Measurements from ENCODE around the gene CD34. TPM values are rescaled to one million over a fixed set of nuclear protein-coding genes. Genes with fewer than 3 reads are reported as not detected.

The CD34 gene
- total RNA-seq, 1 experiment from 2014 or later: 0.04 TPM

- H3K79me2 ChIP-seq (ENCODE audit: low read length): no peaks in the 10 kb centered on the region
- H4K20me1 ChIP-seq (ENCODE audit: insufficient read depth, low read depth, low read length): no peaks in the 10 kb centered on the region
- H2AFZ ChIP-seq (ENCODE audit: low read length): no peak overlapping the region
- H3K4me1 ChIP-seq (ENCODE audit: low read length): no peaks in the 10 kb centered on the region
- H3K9me2 ChIP-seq (replicated peaks; ENCODE audit: insufficient read depth, low read length): no peaks in the 10 kb centered on the region
- no peak overlapping the region for H3K4me2 ChIP-seq (ENCODE audit: low read depth, low read length, poor library complexity, severe bottlenecking)
- H3K4me3 ChIP-seq (ENCODE audit: low read length): no peak overlapping the region
- H3K36me3 ChIP-seq (ENCODE audit: insufficient read depth, low read length): no peaks in the 10 kb centered on the region
- no peak overlapping the region for H3K9ac ChIP-seq (ENCODE audit: low read length)
- no peaks in the 10 kb centered on the region for H3K27me3 ChIP-seq (ENCODE audit: low read length)
- no peak for DNase-seq
- H3K27ac ChIP-seq (ENCODE audit: low read length): no peak overlapping the region
- no peaks in the 10 kb centered on the region for H3K9me3 ChIP-seq (ENCODE audit: low read length)
Measured at GRCh38 chr1:207923121-207923520, 12.2 kb upstream of the CD34 start.

- Histone ChIP-seq H3K36me3 (ENCODE audit: insufficient read depth, low read length) (no peaks in the 10 kb centered on the region), H3K27me3 (ENCODE audit: low read length) (no peaks in the 10 kb centered on the region), H3K4me2 (ENCODE audit: low read depth, low read length, poor library complexity, severe bottlenecking) (no peak overlapping the region), H3K79me2 (ENCODE audit: low read length) (no peaks in the 10 kb centered on the region), H3K4me3 (ENCODE audit: low read length) (no peak overlapping the region), H3K27ac (ENCODE audit: low read length) (no peak overlapping the region), H3K9ac (ENCODE audit: low read length) (no peak overlapping the region), H3K9me2 (replicated peaks; ENCODE audit: insufficient read depth, low read length) (no peaks in the 10 kb centered on the region), H3K9me3 (ENCODE audit: low read length) (no peaks in the 10 kb centered on the region), H4K20me1 (ENCODE audit: insufficient read depth, low read depth, low read length) (no peaks in the 10 kb centered on the region), H2AFZ (ENCODE audit: low read length) (no peak overlapping the region), H3K4me1 (ENCODE audit: low read length) (no peaks in the 10 kb centered on the region)
- no peak for DNase-seq
Measured at GRCh38 chr1:207922554-207922953, 11.6 kb upstream of the CD34 start.

GRCh38 chr1:207921321-207921720 is 10.4 kb upstream of the CD34 start:
- no peak overlapping the region for H3K4me2 ChIP-seq (ENCODE audit: low read depth, low read length, poor library complexity, severe bottlenecking)
- H3K9me3 ChIP-seq (ENCODE audit: low read length): no peaks in the 10 kb centered on the region
- H3K4me3 ChIP-seq (ENCODE audit: low read length): no peak overlapping the region
- H3K9ac ChIP-seq (ENCODE audit: low read length): no peak overlapping the region
- H3K79me2 ChIP-seq (ENCODE audit: low read length): no peaks in the 10 kb centered on the region
- no peaks in the 10 kb centered on the region for H3K9me2 ChIP-seq (replicated peaks; ENCODE audit: insufficient read depth, low read length)
- no peaks in the 10 kb centered on the region for H3K27me3 ChIP-seq (ENCODE audit: low read length)
- H4K20me1 ChIP-seq (ENCODE audit: insufficient read depth, low read depth, low read length): no peaks in the 10 kb centered on the region
- no peaks in the 10 kb centered on the region for H3K4me1 ChIP-seq (ENCODE audit: low read length)
- H2AFZ ChIP-seq (ENCODE audit: low read length): no peak overlapping the region
- no peak overlapping the region for H3K27ac ChIP-seq (ENCODE audit: low read length)
- DNase-seq: no peak
- H3K36me3 ChIP-seq (ENCODE audit: insufficient read depth, low read length): no peaks in the 10 kb centered on the region

- H3K9me2 ChIP-seq (replicated peaks; ENCODE audit: insufficient read depth, low read length): no peaks in the 10 kb centered on the region
Measured at GRCh38 chr1:207920444-207921021, 9.6 kb upstream of the CD34 start.

GRCh38 chr1:207919523-207920170 is 8.7 kb upstream of the CD34 start:
- no peak overlapping the region for H3K27ac ChIP-seq (ENCODE audit: low read length)
- H3K27me3 ChIP-seq (ENCODE audit: low read length): no peaks in the 10 kb centered on the region
- H3K4me2 ChIP-seq (ENCODE audit: low read depth, low read length, poor library complexity, severe bottlenecking): no peak overlapping the region
- no peak overlapping the region for H3K4me3 ChIP-seq (ENCODE audit: low read length)
- H3K36me3 ChIP-seq (ENCODE audit: insufficient read depth, low read length): no peaks in the 10 kb centered on the region
- no peak overlapping the region for H3K9ac ChIP-seq (ENCODE audit: low read length)
- H4K20me1 ChIP-seq (ENCODE audit: insufficient read depth, low read depth, low read length): no peaks in the 10 kb centered on the region
- no peaks in the 10 kb centered on the region for H3K9me2 ChIP-seq (replicated peaks; ENCODE audit: insufficient read depth, low read length)
- no peaks in the 10 kb centered on the region for H3K9me3 ChIP-seq (ENCODE audit: low read length)
- no peaks in the 10 kb centered on the region for H3K79me2 ChIP-seq (ENCODE audit: low read length)
- H3K4me1 ChIP-seq (ENCODE audit: low read length): no peaks in the 10 kb centered on the region
- H2AFZ ChIP-seq (ENCODE audit: low read length): no peak overlapping the region
- no peak for DNase-seq

More at GRCh38 chr1:207920444-207921021, 9.6 kb upstream of the CD34 start:
- Histone ChIP-seq H3K27me3 (ENCODE audit: low read length) (no peaks in the 10 kb centered on the region), H3K79me2 (ENCODE audit: low read length) (no peaks in the 10 kb centered on the region), H3K9me3 (ENCODE audit: low read length) (no peaks in the 10 kb centered on the region), H3K4me3 (ENCODE audit: low read length) (no peak overlapping the region), H3K27ac (ENCODE audit: low read length) (no peak overlapping the region), H4K20me1 (ENCODE audit: insufficient read depth, low read depth, low read length) (no peaks in the 10 kb centered on the region), H3K9ac (ENCODE audit: low read length) (no peak overlapping the region), H3K4me1 (ENCODE audit: low read length) (no peaks in the 10 kb centered on the region), H3K4me2 (ENCODE audit: low read depth, low read length, poor library complexity, severe bottlenecking) (no peak overlapping the region), H3K36me3 (ENCODE audit: insufficient read depth, low read length) (no peaks in the 10 kb centered on the region), H2AFZ (ENCODE audit: low read length) (no peak overlapping the region)
- DNase-seq: no peak

- no peaks in the 10 kb centered on the region for H3K27me3 ChIP-seq (ENCODE audit: low read length)
- H3K79me2 ChIP-seq (ENCODE audit: low read length): no peaks in the 10 kb centered on the region
- no peak overlapping the region for H3K4me2 ChIP-seq (ENCODE audit: low read depth, low read length, poor library complexity, severe bottlenecking)
Measured at GRCh38 chr1:207918581-207918980, 7.7 kb upstream of the CD34 start.

GRCh38 chr1:207918011-207918410 is 7.1 kb upstream of the CD34 start:
- Histone ChIP-seq H3K4me2 (ENCODE audit: low read depth, low read length, poor library complexity, severe bottlenecking) (no peak overlapping the region), H3K4me3 (ENCODE audit: low read length) (no peak overlapping the region), H3K79me2 (ENCODE audit: low read length) (no peaks in the 10 kb centered on the region), H3K9me2 (replicated peaks; ENCODE audit: insufficient read depth, low read length) (no peaks in the 10 kb centered on the region), H3K9ac (ENCODE audit: low read length) (no peak overlapping the region), H3K27ac (ENCODE audit: low read length) (no peak overlapping the region), H4K20me1 (ENCODE audit: insufficient read depth, low read depth, low read length) (no peaks in the 10 kb centered on the region), H3K4me1 (ENCODE audit: low read length) (no peaks in the 10 kb centered on the region), H3K9me3 (ENCODE audit: low read length) (no peaks in the 10 kb centered on the region), H2AFZ (ENCODE audit: low read length) (no peak overlapping the region), H3K27me3 (ENCODE audit: low read length) (no peaks in the 10 kb centered on the region), H3K36me3 (ENCODE audit: insufficient read depth, low read length) (no peaks in the 10 kb centered on the region)
- no peak for DNase-seq

More at GRCh38 chr1:207918581-207918980, 7.7 kb upstream of the CD34 start:
- Histone ChIP-seq H4K20me1 (ENCODE audit: insufficient read depth, low read depth, low read length) (no peaks in the 10 kb centered on the region), H3K9me3 (ENCODE audit: low read length) (no peaks in the 10 kb centered on the region), H2AFZ (ENCODE audit: low read length) (no peak overlapping the region), H3K9ac (ENCODE audit: low read length) (no peak overlapping the region), H3K9me2 (replicated peaks; ENCODE audit: insufficient read depth, low read length) (no peaks in the 10 kb centered on the region), H3K4me3 (ENCODE audit: low read length) (no peak overlapping the region), H3K36me3 (ENCODE audit: insufficient read depth, low read length) (no peaks in the 10 kb centered on the region), H3K27ac (ENCODE audit: low read length) (no peak overlapping the region), H3K4me1 (ENCODE audit: low read length) (no peaks in the 10 kb centered on the region)
- DNase-seq: no peak

GRCh38 chr1:207917080-207917479 is 6.2 kb upstream of the CD34 start:
- H3K79me2 ChIP-seq (ENCODE audit: low read length): no peaks in the 10 kb centered on the region
- no peak overlapping the region for H2AFZ ChIP-seq (ENCODE audit: low read length)

More at GRCh38 chr1:207917080-207917479, 6.2 kb upstream of the CD34 start:
- Histone ChIP-seq H3K27ac (ENCODE audit: low read length) (no peak overlapping the region), H3K9ac (ENCODE audit: low read length) (no peak overlapping the region), H4K20me1 (ENCODE audit: insufficient read depth, low read depth, low read length) (no peaks in the 10 kb centered on the region), H3K4me3 (ENCODE audit: low read length) (no peak overlapping the region), H3K9me3 (ENCODE audit: low read length) (no peaks in the 10 kb centered on the region), H3K4me1 (ENCODE audit: low read length) (no peaks in the 10 kb centered on the region), H3K36me3 (ENCODE audit: insufficient read depth, low read length) (no peaks in the 10 kb centered on the region), H3K9me2 (replicated peaks; ENCODE audit: insufficient read depth, low read length) (no peaks in the 10 kb centered on the region), H3K4me2 (ENCODE audit: low read depth, low read length, poor library complexity, severe bottlenecking) (no peak overlapping the region), H3K27me3 (ENCODE audit: low read length) (no peaks in the 10 kb centered on the region)
- no peak for DNase-seq

Measured in Karpas-422 (cell line).